Psoas muscle (tissue), 8 donors: ENCODE data around the gene NACA. TPM values are rescaled to one million over a fixed set of nuclear protein-coding genes. Genes with fewer than 3 reads are reported as not detected.
A peak's percentile ranks its signal among the peaks of the same experiment; 100 is the strongest.

ENCODE experiments used
- ATAC-seq, 4 donors: fragments of 200-7000 bp; cut with Tn5 transposase; one replicate each; pipeline ENCODE4 v1.9.1; 2020; ENCODE audit warnings: moderate library complexity in 3 of 4, mild to moderate bottlenecking in 2 of 4
- DNase-seq, 2 donors: peaks; one replicate each; pipeline ENCODE4 v3.0.0-alpha.2; 2020
- H3K27ac ChIP-seq: fragments of 200-600 bp; one replicate; pipeline ENCODE4 v1.8.0; 2022
- H3K27me3 ChIP-seq, 3 donors: fragments of 200-600 bp in 1 of 3; one replicate each; pipeline versions ENCODE4 v1.6.1 to v1.8.0; 2013 to 2022; ENCODE audit warnings: low read length in 2 of 3, mild to moderate bottlenecking in 2 of 3, moderate library complexity in 1 of 3; ENCODE audit not compliant: insufficient read depth in 3 of 3
- H3K36me3 ChIP-seq, 2 donors: fragments of 200-600 bp in 1 of 2; one replicate each; pipeline versions ENCODE4 v1.6.1 to v1.8.0; 2013 to 2022; ENCODE audit warnings: low read depth in 1 of 2, mild to moderate bottlenecking in 1 of 2, moderate library complexity in 1 of 2; ENCODE audit not compliant: insufficient read depth in 1 of 2
- H3K4me1 ChIP-seq: fragments of 200-600 bp; one replicate; pipeline ENCODE4 v1.8.0; 2022
- H3K4me3 ChIP-seq: fragments of 200-600 bp; one replicate; pipeline ENCODE4 v1.8.0; 2022; ENCODE audit warnings: mild to moderate bottlenecking
- H3K9me3 ChIP-seq: fragments of 200-600 bp; one replicate; pipeline ENCODE4 v1.8.0; 2022
- CTCF ChIP-seq: fragments of 200-600 bp; IDR thresholded peaks from one replicate; pipeline ENCODE4 v1.8.0; 2022; ENCODE audit warnings: antibody characterized with exemption
- WGBS, 3 donors: extraction: QIAGEN DNeasy Blood & Tissue Kit; methylation state at CpG; one replicate each; pipeline versions ENCODE4 v1.1.6 to v1.1.7; 2013; 5-methylcytosine and 5-hydroxymethylcytosine counted together
- intact Hi-C, 2 donors: fragments of 100-400 bp; cut with DNase I; formaldehyde crosslinking; loops; one replicate each; pipeline versions ENCODE4 v1.11.0 to v1.14.2; 2022
- polyA plus RNA-seq, 3 donors: library from polyadenylated mRNA; stranded (reverse); fragments of 200-250 nt; gene quantifications; one replicate each; pipeline ENCODE4 v1.2.3, GENCODE V29; 2013
- total RNA-seq, 4 donors: library from RNA; stranded (reverse); fragmentation: NEBNext Ultra II Directional in 2 of 4; extraction: Animal tissue kit (Norgen Biotek cat#: 25700) in 2 of 4; gene quantifications; one replicate each; pipeline versions ENCODE4 v1.2.1 to v1.2.4, GENCODE V29; 2021 to 2023
- donor health status: healthy with polysubstance abuse.
- donor health status: DM: no; HTN: no; CAD: no; lungs with moderate emphysema.
- donor health status: Bipolar disorder and iron deficiency.
- donor health status: healthy.
- donor health status: DM: yes; HTN: yes; CAD: no.
- donor health status: DM: no; HTN: no; CAD: no.
- donor health status: DM: no; HTN: no; CAD: no.
- donor health status: DM: yes; HTN: yes; CAD: no.

The NACA gene
- total and polyA plus RNA-seq, 7 donors = 434 to 1,147 (median 496) TPM

- H3K4me1 ChIP-seq = peaks cover 29% of the 10 kb centered on the region
- no peaks in the 10 kb centered on the region for H3K27me3 ChIP-seq
- no peaks in the 10 kb centered on the region for H3K9me3 ChIP-seq
- no peak for TF ChIP-seq CTCF
- intact Hi-C loops = loop anchor here in 1 of 2 donors (2.0 kb wide), 1 partner anchor 37 kb away; the partner anchor contains the start of gene PTGES3
- H3K4me3 ChIP-seq = peak overlapping the region; percentile 86
- WGBS, 3 donors = 27 to 34% (median 29%) methylated on average over 7 of the region's 7 CpGs
- H3K36me3 ChIP-seq = peaks cover 2 to 28% of the 10 kb centered on the region in 2 donors
- no peak for DNase-seq
- H3K27ac ChIP-seq = peak overlapping the region; percentile 93
- no peak for ATAC-seq
Observed at GRCh38 chr12:56725723-56726102, 614 bp upstream of the NACA start.

GRCh38 chr12:56724701-56724971 lies 463 bp downstream of the NACA start:
- H3K4me1 ChIP-seq = peaks cover 40% of the 10 kb centered on the region
- no peak for TF ChIP-seq CTCF
- intact Hi-C loops = loop anchor here (2.0 to 5.0 kb wide), 3 partner anchors 36 to 87 kb away; partner anchors contain the start of gene PTGES3 (in 2 of the 2)
- 0 to 2% (median 1%) methylated on average over 9 of the region's 9 CpGs for WGBS, 3 donors
- H3K4me3 ChIP-seq = peak overlapping the region; percentile 86
- peak overlapping the region; percentile 93 for H3K27ac ChIP-seq
- H3K27me3 ChIP-seq = no peaks in the 10 kb centered on the region
- H3K36me3 ChIP-seq = peaks cover 2 to 31% of the 10 kb centered on the region in 2 donors
- H3K9me3 ChIP-seq = no peaks in the 10 kb centered on the region
- ATAC-seq (peak; percentile 3 to 30 (median 18)), DNase-seq (no peak)

GRCh38 chr12:56723889-56724700 lies 1.0 kb downstream of the NACA start:
- intact Hi-C loops = loop anchor here (2.0 to 5.0 kb wide), 3 partner anchors 35 to 87 kb away; partner anchors contain the start of gene PTGES3 (in 2 of the 2)
- WGBS, 3 donors = 1% methylated on average over 14 of the region's 14 CpGs
- Histone ChIP-seq H3K27ac (peak overlapping the region; percentile 93), H3K9me3 (no peaks in the 10 kb centered on the region), H3K4me1 (peaks cover 45% of the 10 kb centered on the region), H3K36me3 (peaks cover 5 to 36% of the 10 kb centered on the region in 2 donors), H3K4me3 (peak overlapping the region; percentile 86), H3K27me3 (no peaks in the 10 kb centered on the region)
- no peak for TF ChIP-seq CTCF
- ATAC-seq (peak; percentile 65 to 79 (median 73)), DNase-seq (peak; percentile 62 to 81)

- WGBS, 3 donors = 18 to 31% (median 20%) methylated on average over 3 of the region's 3 CpGs
- TF ChIP-seq CTCF = no peak
- H3K9me3 ChIP-seq = no peaks in the 10 kb centered on the region
- peak overlapping the region; percentile 93 for H3K27ac ChIP-seq
- no peaks in the 10 kb centered on the region for H3K27me3 ChIP-seq
- intact Hi-C loops = loop anchor here in 1 of 2 donors (5.0 kb wide), 2 partner anchors 36 to 86 kb away; partner anchors contain the start of gene PTGES3
- no peak for ATAC-seq
- peak overlapping the region; percentile 86 for H3K4me3 ChIP-seq
- peaks cover 5 to 42% of the 10 kb centered on the region in 2 donors for H3K36me3 ChIP-seq
- H3K4me1 ChIP-seq = peaks cover 52% of the 10 kb centered on the region
- DNase-seq = no peak
Observed at GRCh38 chr12:56723352-56723751, 1.7 kb downstream of the NACA start.
